Measurements from ENCODE around the gene TRABD2B. TPM values are rescaled to one million over a fixed set of nuclear protein-coding genes. Genes with fewer than 3 reads are reported as not detected.

TRABD2B gene
- polyA plus RNA-seq, 1 of the 3 experiments (the other 2 are of a cell fraction): 0.03 TPM

DNA sequence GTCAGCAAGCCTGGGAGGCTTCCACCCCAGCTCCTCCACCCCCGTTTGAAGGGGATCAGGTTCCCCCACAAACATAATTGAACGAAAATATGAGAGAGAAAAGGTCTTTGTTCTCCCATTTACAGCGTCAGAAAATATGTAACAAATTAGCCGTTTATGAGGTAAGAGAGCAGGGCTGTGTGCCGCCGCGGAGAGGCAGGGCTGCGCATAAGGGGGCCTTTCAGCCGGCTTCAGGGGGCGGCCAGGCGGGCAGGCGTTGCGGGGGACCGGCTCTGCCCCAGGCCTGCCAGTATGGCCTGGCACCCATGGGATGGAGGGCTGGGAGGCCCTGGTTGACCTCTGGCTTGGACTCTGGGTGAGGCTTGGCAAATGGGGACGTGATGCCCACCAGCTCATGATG lies 179.3 kb downstream of the TRABD2B start (continued):
- TF ChIP-seq, protein P1, sequence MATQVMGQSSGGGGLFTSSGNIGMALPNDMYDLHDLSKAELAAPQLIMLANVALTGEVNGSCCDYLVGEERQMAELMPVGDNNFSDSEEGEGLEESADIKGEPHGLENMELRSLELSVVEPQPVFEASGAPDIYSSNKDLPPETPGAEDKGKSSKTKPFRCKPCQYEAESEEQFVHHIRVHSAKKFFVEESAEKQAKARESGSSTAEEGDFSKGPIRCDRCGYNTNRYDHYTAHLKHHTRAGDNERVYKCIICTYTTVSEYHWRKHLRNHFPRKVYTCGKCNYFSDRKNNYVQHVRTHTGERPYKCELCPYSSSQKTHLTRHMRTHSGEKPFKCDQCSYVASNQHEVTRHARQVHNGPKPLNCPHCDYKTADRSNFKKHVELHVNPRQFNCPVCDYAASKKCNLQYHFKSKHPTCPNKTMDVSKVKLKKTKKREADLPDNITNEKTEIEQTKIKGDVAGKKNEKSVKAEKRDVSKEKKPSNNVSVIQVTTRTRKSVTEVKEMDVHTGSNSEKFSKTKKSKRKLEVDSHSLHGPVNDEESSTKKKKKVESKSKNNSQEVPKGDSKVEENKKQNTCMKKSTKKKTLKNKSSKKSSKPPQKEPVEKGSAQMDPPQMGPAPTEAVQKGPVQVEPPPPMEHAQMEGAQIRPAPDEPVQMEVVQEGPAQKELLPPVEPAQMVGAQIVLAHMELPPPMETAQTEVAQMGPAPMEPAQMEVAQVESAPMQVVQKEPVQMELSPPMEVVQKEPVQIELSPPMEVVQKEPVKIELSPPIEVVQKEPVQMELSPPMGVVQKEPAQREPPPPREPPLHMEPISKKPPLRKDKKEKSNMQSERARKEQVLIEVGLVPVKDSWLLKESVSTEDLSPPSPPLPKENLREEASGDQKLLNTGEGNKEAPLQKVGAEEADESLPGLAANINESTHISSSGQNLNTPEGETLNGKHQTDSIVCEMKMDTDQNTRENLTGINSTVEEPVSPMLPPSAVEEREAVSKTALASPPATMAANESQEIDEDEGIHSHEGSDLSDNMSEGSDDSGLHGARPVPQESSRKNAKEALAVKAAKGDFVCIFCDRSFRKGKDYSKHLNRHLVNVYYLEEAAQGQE (IDR thresholded peaks at IDR 0.05; ENCODE audit: low read depth, low read length): no peak

DNA sequence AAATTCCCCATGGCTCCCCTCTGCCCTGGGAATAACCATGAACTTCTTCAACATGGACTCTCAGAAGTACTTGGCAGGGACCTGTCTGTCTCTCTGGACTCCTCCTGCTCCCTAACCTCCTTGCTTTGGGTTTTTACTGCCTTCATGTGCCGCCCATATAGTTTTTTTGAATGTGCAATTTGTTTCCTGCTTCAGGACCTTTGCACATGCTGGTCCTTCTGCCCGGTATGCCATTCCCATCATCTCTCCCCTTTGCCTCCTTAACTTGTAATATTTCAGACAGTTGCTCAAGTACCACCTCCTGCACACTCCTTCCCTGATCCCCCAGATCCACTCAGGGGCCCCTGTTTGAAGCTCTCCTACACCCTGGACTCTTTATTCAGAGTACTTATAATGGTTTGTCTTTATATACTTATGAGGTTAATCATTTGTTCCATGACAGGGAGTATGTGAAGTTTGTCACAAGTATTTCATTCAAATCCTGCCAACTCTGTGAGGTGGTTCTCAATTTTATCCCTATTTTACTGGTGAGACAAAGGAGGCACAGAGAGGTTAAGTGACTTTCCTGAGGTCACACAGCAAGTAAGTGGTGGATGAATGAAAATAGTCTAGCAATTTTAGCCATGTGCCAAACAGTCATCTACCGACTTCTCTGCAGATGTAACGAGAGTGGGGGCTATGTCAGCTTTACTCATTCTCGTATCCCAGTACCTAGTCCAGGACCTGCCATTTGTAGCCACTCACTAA lies 180.7 kb downstream of the TRABD2B start:
- ChIA-PET CTCF (no interaction called here), POLR2A (no interaction called here)
- Histone ChIP-seq H3K9ac (no peak overlapping the region), H3K4me1 (ENCODE audit: control insufficient read depth in 1 of 2, insufficient read depth in 2 of 2, low read depth in 1 of 2, low read length in 1 of 2) (peaks cover 0 to 10% of the 10 kb centered on the region in 2 experiments; a peak in 1 of 4 replicates), H3K9me3 (no peaks in the 10 kb centered on the region), H4K20me1 (ENCODE audit: insufficient read depth) (no peaks in the 10 kb centered on the region), H2AFZ (ENCODE audit: low read depth) (no peak overlapping the region), H3K36me3 (replicated peaks in 1 of 2; ENCODE audit: control insufficient read depth in 1 of 2, insufficient read depth in 2 of 2, low read length in 1 of 2) (no peaks in the 10 kb centered on the region), H3K9me2 (no peaks in the 10 kb centered on the region), H3K79me2 (ENCODE audit: insufficient read depth) (no peaks in the 10 kb centered on the region), H3K4me3 (ENCODE audit: low read depth in 2 of 2, low read length in 1 of 2) (no peak overlapping the region), H3K27ac (ENCODE audit: low read depth in 2 of 2, low read length in 1 of 2) (no peak overlapping the region), H3F3A (replicated peaks; ENCODE audit: insufficient read depth) (no peaks in the 10 kb centered on the region), H3K27me3 (ENCODE audit: insufficient read depth) (no peaks in the 10 kb centered on the region), H3K4me2 (no peak overlapping the region)
- no peak for TF ChIP-seq ELF1 (IDR thresholded peaks at IDR 0.05)
- TF ChIP-seq NRF1 (IDR thresholded peaks at IDR 0.05; ENCODE audit: low read depth, low read length): no peak
- TF ChIP-seq, protein P2, sequence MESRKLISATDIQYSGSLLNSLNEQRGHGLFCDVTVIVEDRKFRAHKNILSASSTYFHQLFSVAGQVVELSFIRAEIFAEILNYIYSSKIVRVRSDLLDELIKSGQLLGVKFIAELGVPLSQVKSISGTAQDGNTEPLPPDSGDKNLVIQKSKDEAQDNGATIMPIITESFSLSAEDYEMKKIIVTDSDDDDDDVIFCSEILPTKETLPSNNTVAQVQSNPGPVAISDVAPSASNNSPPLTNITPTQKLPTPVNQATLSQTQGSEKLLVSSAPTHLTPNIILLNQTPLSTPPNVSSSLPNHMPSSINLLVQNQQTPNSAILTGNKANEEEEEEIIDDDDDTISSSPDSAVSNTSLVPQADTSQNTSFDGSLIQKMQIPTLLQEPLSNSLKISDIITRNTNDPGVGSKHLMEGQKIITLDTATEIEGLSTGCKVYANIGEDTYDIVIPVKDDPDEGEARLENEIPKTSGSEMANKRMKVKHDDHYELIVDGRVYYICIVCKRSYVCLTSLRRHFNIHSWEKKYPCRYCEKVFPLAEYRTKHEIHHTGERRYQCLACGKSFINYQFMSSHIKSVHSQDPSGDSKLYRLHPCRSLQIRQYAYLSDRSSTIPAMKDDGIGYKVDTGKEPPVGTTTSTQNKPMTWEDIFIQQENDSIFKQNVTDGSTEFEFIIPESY (IDR thresholded peaks at IDR 0.05; ENCODE audit: borderline replicate concordance, low read depth): no peak
- no peak for TF ChIP-seq RAD21 (IDR thresholded peaks at IDR 0.05; ENCODE audit: low read length)
- TF ChIP-seq GATA2 (CRISPR knock-in tag; IDR thresholded peaks at IDR 0.05): no peak
- no peak for TF ChIP-seq FOXM1 (IDR thresholded peaks at IDR 0.05; ENCODE audit: low read depth)
- TF ChIP-seq, protein P3, sequence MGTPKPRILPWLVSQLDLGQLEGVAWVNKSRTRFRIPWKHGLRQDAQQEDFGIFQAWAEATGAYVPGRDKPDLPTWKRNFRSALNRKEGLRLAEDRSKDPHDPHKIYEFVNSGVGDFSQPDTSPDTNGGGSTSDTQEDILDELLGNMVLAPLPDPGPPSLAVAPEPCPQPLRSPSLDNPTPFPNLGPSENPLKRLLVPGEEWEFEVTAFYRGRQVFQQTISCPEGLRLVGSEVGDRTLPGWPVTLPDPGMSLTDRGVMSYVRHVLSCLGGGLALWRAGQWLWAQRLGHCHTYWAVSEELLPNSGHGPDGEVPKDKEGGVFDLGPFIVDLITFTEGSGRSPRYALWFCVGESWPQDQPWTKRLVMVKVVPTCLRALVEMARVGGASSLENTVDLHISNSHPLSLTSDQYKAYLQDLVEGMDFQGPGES (IDR thresholded peaks at IDR 0.05; ENCODE audit: low read depth, low read length): no peak
- no peak for TF ChIP-seq RXRA (IDR thresholded peaks at IDR 0.05; ENCODE audit: borderline replicate concordance, low read depth)
- TF ChIP-seq, protein P4, sequence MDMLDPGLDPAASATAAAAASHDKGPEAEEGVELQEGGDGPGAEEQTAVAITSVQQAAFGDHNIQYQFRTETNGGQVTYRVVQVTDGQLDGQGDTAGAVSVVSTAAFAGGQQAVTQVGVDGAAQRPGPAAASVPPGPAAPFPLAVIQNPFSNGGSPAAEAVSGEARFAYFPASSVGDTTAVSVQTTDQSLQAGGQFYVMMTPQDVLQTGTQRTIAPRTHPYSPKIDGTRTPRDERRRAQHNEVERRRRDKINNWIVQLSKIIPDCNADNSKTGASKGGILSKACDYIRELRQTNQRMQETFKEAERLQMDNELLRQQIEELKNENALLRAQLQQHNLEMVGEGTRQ (IDR thresholded peaks at IDR 0.05; ENCODE audit: borderline replicate concordance, low read depth, low read length): no peak
- no peak for TF ChIP-seq MXI1 (IDR thresholded peaks at IDR 0.05; ENCODE audit: low read depth, low read length)
- TF ChIP-seq GABPA (IDR thresholded peaks at IDR 0.05; ENCODE audit: low read depth): no peak
- TF ChIP-seq, protein P1 (IDR thresholded peaks at IDR 0.05; ENCODE audit: low read depth, low read length): no peak
- 33% methylated on average over 5 of the region's 5 CpGs for WGBS (ENCODE audit: low lambda C conversion rate)
- no peak for DNase-seq

All from SK-N-SH (cell line).